Peyer's patch (tissue), 4 donors: ENCODE measurements around the gene HTR7.

Experiments used
- POLR2A ChIP-seq, 2 donors: fragments of 450-650 bp; IDR thresholded peaks; one replicate each; pipeline ENCODE4 v1.5.1; 2017; ENCODE audit warnings: antibody characterized with exemption in 2 of 2, mild to moderate bottlenecking in 2 of 2, moderate library complexity in 2 of 2
- TF ChIP-seq, protein P1 (sequence below), 6 experiments: fragments of 450-650 bp in 4 of 6; fragments of 200-600 bp in 2 of 6; sonication (generic) in 1 of 6; IDR thresholded peaks; one replicate each; pipeline ENCODE4 v1.5.1; 2017 to 2019; ENCODE audit warnings: antibody characterized with exemption in 6 of 6, mild to moderate bottlenecking in 3 of 6, moderate library complexity in 1 of 6

DNA sequence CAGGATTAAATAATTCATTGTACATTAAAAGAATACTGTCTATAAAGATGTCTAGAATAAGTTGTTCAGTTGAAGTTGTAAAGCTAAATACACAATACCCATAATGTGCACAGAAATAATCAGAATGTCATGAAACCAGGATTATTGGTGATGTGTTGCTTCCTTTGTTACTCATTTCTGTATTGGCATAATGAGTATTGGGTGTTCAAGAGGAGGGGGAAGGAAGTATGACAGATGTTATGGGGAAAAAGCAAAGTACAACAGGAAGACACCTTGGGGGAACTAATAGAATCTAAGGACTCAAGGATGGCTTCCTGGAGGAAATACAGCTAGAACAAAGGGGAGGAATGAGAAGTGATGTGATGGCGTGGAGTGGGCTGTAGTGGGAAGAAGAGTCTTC lies 48.1 kb upstream of the HTR7 start:
- TF ChIP-seq, protein P1, sequence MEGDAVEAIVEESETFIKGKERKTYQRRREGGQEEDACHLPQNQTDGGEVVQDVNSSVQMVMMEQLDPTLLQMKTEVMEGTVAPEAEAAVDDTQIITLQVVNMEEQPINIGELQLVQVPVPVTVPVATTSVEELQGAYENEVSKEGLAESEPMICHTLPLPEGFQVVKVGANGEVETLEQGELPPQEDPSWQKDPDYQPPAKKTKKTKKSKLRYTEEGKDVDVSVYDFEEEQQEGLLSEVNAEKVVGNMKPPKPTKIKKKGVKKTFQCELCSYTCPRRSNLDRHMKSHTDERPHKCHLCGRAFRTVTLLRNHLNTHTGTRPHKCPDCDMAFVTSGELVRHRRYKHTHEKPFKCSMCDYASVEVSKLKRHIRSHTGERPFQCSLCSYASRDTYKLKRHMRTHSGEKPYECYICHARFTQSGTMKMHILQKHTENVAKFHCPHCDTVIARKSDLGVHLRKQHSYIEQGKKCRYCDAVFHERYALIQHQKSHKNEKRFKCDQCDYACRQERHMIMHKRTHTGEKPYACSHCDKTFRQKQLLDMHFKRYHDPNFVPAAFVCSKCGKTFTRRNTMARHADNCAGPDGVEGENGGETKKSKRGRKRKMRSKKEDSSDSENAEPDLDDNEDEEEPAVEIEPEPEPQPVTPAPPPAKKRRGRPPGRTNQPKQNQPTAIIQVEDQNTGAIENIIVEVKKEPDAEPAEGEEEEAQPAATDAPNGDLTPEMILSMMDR (IDR thresholded peaks at IDR 0.05) = no peak
- TF ChIP-seq POLR2A (IDR thresholded peaks at IDR 0.05) = no peak
